Type B pancreatic cell (in vitro differentiated cells): ENCODE measurements around the gene GUK1. TPM values are rescaled to one million over a fixed set of nuclear protein-coding genes. Genes with fewer than 3 reads are reported as not detected.

Experiments
- DNase-seq: peaks from one replicate; pipeline ENCODE4 v3.0.0; 2021; ENCODE audit warnings: mixed read lengths; ENCODE audit not compliant: unreplicated experiment; ENCODE audit errors: extremely low spot score
- H3K27ac Mint-ChIP-seq: 2 replicates; pipeline ENCODE4 v1.8.0; 2021; ENCODE audit warnings: mild to moderate bottlenecking, mixed read lengths
- H3K27me3 Mint-ChIP-seq: 2 replicates; pipeline ENCODE4 v1.8.0; 2021; ENCODE audit warnings: mixed read lengths
- H3K36me3 Mint-ChIP-seq: 2 replicates; pipeline ENCODE4 v1.8.0; 2021; ENCODE audit warnings: mixed read lengths
- H3K4me1 Mint-ChIP-seq: one replicate; pipeline ENCODE4 v1.8.0; 2021; ENCODE audit warnings: mixed read lengths; ENCODE audit not compliant: unreplicated experiment
- H3K4me3 Mint-ChIP-seq: 2 replicates; pipeline ENCODE4 v1.8.0; 2021; ENCODE audit warnings: mild to moderate bottlenecking, mixed read lengths
- H3K9me3 Mint-ChIP-seq: 2 replicates; pipeline ENCODE4 v1.8.0; 2021; ENCODE audit warnings: mixed read lengths
- CTCF ChIP-seq: fragments of 200-600 bp; sonication (generic); conservative IDR thresholded peaks from 2 replicates; pipeline ENCODE4 v1.5.0; 2021; ENCODE audit warnings: antibody characterized with exemption, mild to moderate bottlenecking
- total RNA-seq: library from RNA; stranded (reverse); gene quantifications from 2 replicates; pipeline ENCODE4 v1.2.1, GENCODE V29; 2021; ENCODE audit warnings: low replicate concordance

Gene GUK1
- total RNA-seq, 1 donor from 2014 or later = 133 TPM

GRCh38 chr1:228150461-228151179 lies 10.5 kb downstream of the GUK1 start:
- TF ChIP-seq CTCF = no peak
- Mint-ChIP-seq H3K4me1 (no peaks in the 10 kb centered on the region), H3K27me3 (no peaks in the 10 kb centered on the region), H3K4me3 (no peak overlapping the region), H3K27ac (no peak overlapping the region), H3K9me3 (no peaks in the 10 kb centered on the region), H3K36me3 (no peaks in the 10 kb centered on the region)
- no peak for DNase-seq

- no peak for DNase-seq
- H3K9me3 Mint-ChIP-seq = no peaks in the 10 kb centered on the region
- no peak for TF ChIP-seq CTCF
- H3K27me3 Mint-ChIP-seq = no peaks in the 10 kb centered on the region
- H3K36me3 Mint-ChIP-seq = no peaks in the 10 kb centered on the region
- H3K27ac Mint-ChIP-seq = no peak overlapping the region
- no peak overlapping the region for H3K4me3 Mint-ChIP-seq
- H3K4me1 Mint-ChIP-seq = no peaks in the 10 kb centered on the region
Observed at GRCh38 chr1:228151180-228151925, 11.3 kb downstream of the GUK1 start.

GRCh38 chr1:228152097-228152917 lies 12.2 kb downstream of the GUK1 start:
- no peaks in the 10 kb centered on the region for H3K4me1 Mint-ChIP-seq
- H3K9me3 Mint-ChIP-seq = no peaks in the 10 kb centered on the region
- no peaks in the 10 kb centered on the region for H3K27me3 Mint-ChIP-seq
- H3K27ac Mint-ChIP-seq = no peak overlapping the region
- no peaks in the 10 kb centered on the region for H3K36me3 Mint-ChIP-seq
- no peak for DNase-seq
- no peak overlapping the region for H3K4me3 Mint-ChIP-seq
- TF ChIP-seq CTCF = no peak

- Mint-ChIP-seq H3K27ac (no peak overlapping the region), H3K36me3 (no peaks in the 10 kb centered on the region), H3K27me3 (no peaks in the 10 kb centered on the region), H3K4me3 (no peak overlapping the region), H3K4me1 (no peaks in the 10 kb centered on the region), H3K9me3 (no peaks in the 10 kb centered on the region)
- TF ChIP-seq CTCF = no peak
- no peak for DNase-seq
Observed at GRCh38 chr1:228152918-228153258, 12.8 kb downstream of the GUK1 start.

- Mint-ChIP-seq H3K27ac (peak overlapping the region; percentile 69), H3K36me3 (no peaks in the 10 kb centered on the region), H3K4me1 (no peaks in the 10 kb centered on the region), H3K27me3 (no peaks in the 10 kb centered on the region), H3K4me3 (no peak overlapping the region), H3K9me3 (no peaks in the 10 kb centered on the region)
- DNase-seq = no peak
- no peak for TF ChIP-seq CTCF
Observed at GRCh38 chr1:228154021-228154669, 14.1 kb downstream of the GUK1 start.
